Hepatocyte (in vitro differentiated cells): ENCODE measurements around the gene ANKRD7. TPM values are rescaled to one million over a fixed set of nuclear protein-coding genes. Genes with fewer than 3 reads are reported as not detected.
"Not testable (repeated sequence)": the region's sequence is repeated elsewhere in the genome, so short reads cannot be mapped to it uniquely, and the experiment has no call there.

Experiments
- DNase-seq: peaks from one replicate; pipeline ENCODE4 v3.0.0-alpha.2; 2016; ENCODE audit warnings: low spot score
- H2AFZ ChIP-seq: fragments of 200-600 bp; sonication (generic); 2 replicates; pipeline ENCODE4 v1.6.0; 2016; ENCODE audit warnings: antibody characterized with exemption, mild to moderate bottlenecking
- H3K27ac ChIP-seq: fragments of 200-600 bp; sonication (generic); 2 replicates; pipeline ENCODE4 v1.5.1; 2016; ENCODE audit warnings: mild to moderate bottlenecking
- H3K27me3 ChIP-seq: fragments of 200-600 bp; sonication (generic); 2 replicates; pipeline ENCODE4 v1.6.1; 2016
- H3K36me3 ChIP-seq: fragments of 200-600 bp; sonication (generic); replicated peaks from 2 replicates; pipeline ENCODE4 v1.5.1; 2016; ENCODE audit warnings: low read depth; ENCODE audit not compliant: insufficient read depth
- H3K4me1 ChIP-seq: fragments of 200-600 bp; sonication (generic); 2 replicates; pipeline ENCODE4 v1.5.1; 2016; ENCODE audit warnings: mild to moderate bottlenecking, moderate library complexity; ENCODE audit not compliant: insufficient read depth
- H3K4me2 ChIP-seq: fragments of 200-600 bp; sonication (generic); 2 replicates; pipeline ENCODE4 v1.6.0; 2016
- H3K4me3 ChIP-seq: fragments of 200-600 bp; sonication (generic); 2 replicates; pipeline ENCODE4 v1.5.1; 2016; ENCODE audit warnings: mild to moderate bottlenecking
- H3K79me2 ChIP-seq: fragments of 200-600 bp; sonication (generic); 2 replicates; pipeline ENCODE4 v1.6.0; 2017; ENCODE audit warnings: mild to moderate bottlenecking
- H3K9me2 ChIP-seq: fragments of 200-600 bp; sonication (generic); replicated peaks from 2 replicates; pipeline ENCODE4 v1.6.0; 2017; ENCODE audit warnings: mild to moderate bottlenecking; ENCODE audit not compliant: insufficient read depth
- H3K9me3 ChIP-seq: fragments of 200-600 bp; sonication (generic); 2 replicates; pipeline ENCODE4 v1.5.1; 2016; ENCODE audit warnings: low read depth, mild to moderate bottlenecking
- H4K20me1 ChIP-seq: fragments of 200-600 bp; sonication (generic); 2 replicates; pipeline ENCODE4 v1.6.0; 2016; ENCODE audit warnings: mild to moderate bottlenecking; ENCODE audit not compliant: insufficient read depth, poor library complexity, severe bottlenecking
- CTCF ChIP-seq: fragments of 200-600 bp; sonication (generic); IDR thresholded peaks from 2 replicates; pipeline ENCODE4 v1.5.1; 2016; ENCODE audit warnings: antibody characterized with exemption, mild to moderate bottlenecking; ENCODE audit not compliant: poor library complexity
- EZH2 ChIP-seq: fragments of 200-600 bp; sonication (generic); IDR thresholded peaks from 2 replicates; pipeline ENCODE4 v1.6.1; 2016; ENCODE audit warnings: antibody characterized with exemption, mild to moderate bottlenecking, borderline replicate concordance
- EZH2phosphoT487 ChIP-seq: fragments of 200-600 bp; sonication (generic); IDR thresholded peaks from one replicate; pipeline ENCODE4 v1.6.1; 2018; ENCODE audit warnings: antibody characterized with exemption, mild to moderate bottlenecking, low read depth, moderate library complexity; ENCODE audit not compliant: unreplicated experiment, severe bottlenecking
- WGBS: methylation state at CpG from one replicate; pipeline ENCODE4 v1.1.6; 2016; ENCODE audit warnings: low lambda C conversion rate; ENCODE audit errors: missing lambda C conversion rate; 5-methylcytosine and 5-hydroxymethylcytosine counted together
- polyA plus RNA-seq: library from polyadenylated mRNA; unstranded; fragments of >200 nt; fragmentation: Nextera tagmentation; extraction: Ambion mirVana; gene quantifications from 2 replicates; pipeline ENCODE4 v1.2.1, GENCODE V29; 2016
- total RNA-seq: library from RNA; depleted of rRNA; stranded (reverse); fragments of >200 nt; gene quantifications from 2 replicates; pipeline ENCODE4 v1.2.3, GENCODE V29; 2014

Gene ANKRD7
- total and polyA plus RNA-seq, 2 experiments from 2014 or later = 0.10 to 0.34 TPM

- H3K27me3 ChIP-seq = no peaks in the 10 kb centered on the region
- H3K9me2 ChIP-seq = no peaks in the 10 kb centered on the region
- H3K79me2 ChIP-seq = no peaks in the 10 kb centered on the region
- no peaks in the 10 kb centered on the region for H4K20me1 ChIP-seq
- 81% methylated on average over 1 of the region's 1 CpG for WGBS
- no peaks in the 10 kb centered on the region for H3K4me1 ChIP-seq
- no peak overlapping the region for H3K4me2 ChIP-seq
- H3K36me3 ChIP-seq = no peaks in the 10 kb centered on the region
- H3K27ac ChIP-seq = no peak overlapping the region
- H2AFZ ChIP-seq = no peak overlapping the region
- TF ChIP-seq CTCF (no peak), EZH2phosphoT487 (no peak), EZH2 (no peak)
- H3K9me3 ChIP-seq = no peaks in the 10 kb centered on the region
- DNase-seq = no peak
- H3K4me3 ChIP-seq = no peak overlapping the region
These were observed 9.3 kb downstream of the ANKRD7 start for GRCh38 chr7:118233799-118234198.

GRCh38 chr7:118239014-118239413 lies 14.5 kb downstream of the ANKRD7 start:
- H3K4me3 ChIP-seq = no peak overlapping the region
- H3K9me2 ChIP-seq = no peaks in the 10 kb centered on the region
- no peaks in the 10 kb centered on the region for H3K79me2 ChIP-seq
- H4K20me1 ChIP-seq = no peaks in the 10 kb centered on the region
- no peaks in the 10 kb centered on the region for H3K4me1 ChIP-seq
- no peaks in the 10 kb centered on the region for H3K36me3 ChIP-seq
- H3K27ac ChIP-seq = no peak overlapping the region
- no peak for TF ChIP-seq CTCF
- no peak for TF ChIP-seq EZH2phosphoT487
- TF ChIP-seq EZH2 = no peak
- H2AFZ ChIP-seq = no peak overlapping the region
- no peaks in the 10 kb centered on the region for H3K9me3 ChIP-seq
- WGBS = 81% methylated on average over 3 of the region's 3 CpGs
- no peaks in the 10 kb centered on the region for H3K27me3 ChIP-seq
- no peak for DNase-seq
- H3K4me2 ChIP-seq = no peak overlapping the region

- not testable (repeated sequence) for DNase-seq, H3K4me2 ChIP-seq, H3K9me3 ChIP-seq, H3K27me3 ChIP-seq, H3K4me1 ChIP-seq, H4K20me1 ChIP-seq, H2AFZ ChIP-seq, H3K9me2 ChIP-seq, H3K79me2 ChIP-seq, H3K36me3 ChIP-seq, H3K27ac ChIP-seq, H3K4me3 ChIP-seq
- 92% methylated on average over 2 of the region's 2 CpGs for WGBS
These were observed 15.8 kb downstream of the ANKRD7 start for GRCh38 chr7:118240320-118240719.

- 68% methylated on average over 1 of the region's 1 CpG for WGBS
- Histone ChIP-seq H3K79me2 (no peaks in the 10 kb centered on the region), H4K20me1 (no peaks in the 10 kb centered on the region)
These were observed 19.2 kb downstream of the ANKRD7 start for GRCh38 chr7:118243695-118244094.

More at GRCh38 chr7:118243695-118244094, 19.2 kb downstream of the ANKRD7 start:
- no peaks in the 10 kb centered on the region for H3K36me3 ChIP-seq
- H3K27ac ChIP-seq = no peak overlapping the region
- H3K4me2 ChIP-seq = no peak overlapping the region
- no peaks in the 10 kb centered on the region for H3K9me2 ChIP-seq
- no peak overlapping the region for H3K4me3 ChIP-seq
- no peak overlapping the region for H2AFZ ChIP-seq
- H3K27me3 ChIP-seq = no peaks in the 10 kb centered on the region
- no peaks in the 10 kb centered on the region for H3K9me3 ChIP-seq
- no peaks in the 10 kb centered on the region for H3K4me1 ChIP-seq
- DNase-seq = no peak
- TF ChIP-seq CTCF (no peak), EZH2 (no peak), EZH2phosphoT487 (no peak)
